Liver (tissue), 9 donors: ENCODE results near the gene WWOX. TPM values are rescaled to one million over a fixed set of nuclear protein-coding genes. Genes with fewer than 3 reads are reported as not detected.
A peak's percentile ranks its signal among the peaks of the same experiment; 100 is the strongest.

ENCODE experiments used
- DNase-seq: peaks from one replicate; pipeline ENCODE4 v3.0.0-alpha.2; 2017; ENCODE audit warnings: low spot score
- H3K27ac ChIP-seq, 2 donors: one replicate each; pipeline ENCODE4 v1.7.0; 2013; ENCODE audit warnings: inconsistent platforms in 2 of 2, low read length in 2 of 2, control low read depth in 1 of 2, low read depth in 1 of 2, mild to moderate bottlenecking in 1 of 2
- H3K27me3 ChIP-seq, 4 donors: one replicate each; pipeline versions ENCODE4 v1.6.1 to v1.7.0; 2013; ENCODE audit warnings: low read length in 3 of 4, inconsistent platforms in 1 of 4, mild to moderate bottlenecking in 1 of 4, moderate library complexity in 1 of 4; ENCODE audit not compliant: control insufficient read depth in 4 of 4, insufficient read depth in 4 of 4
- H3K36me3 ChIP-seq, 4 donors: one replicate each; pipeline versions ENCODE4 v1.6.1 to v1.7.0; 2013; ENCODE audit warnings: low read length in 3 of 4, mild to moderate bottlenecking in 3 of 4, low read depth in 1 of 4, moderate library complexity in 1 of 4; ENCODE audit not compliant: control insufficient read depth in 4 of 4, insufficient read depth in 3 of 4
- H3K4me1 ChIP-seq, 4 donors: one replicate each; pipeline versions ENCODE4 v1.6.1 to v1.7.0; 2013; ENCODE audit warnings: low read length in 3 of 4, mild to moderate bottlenecking in 3 of 4, moderate library complexity in 1 of 4; ENCODE audit not compliant: control insufficient read depth in 4 of 4, insufficient read depth in 4 of 4
- H3K4me3 ChIP-seq, 3 donors: one replicate each; pipeline versions ENCODE4 v1.6.1 to v1.7.0; 2013; ENCODE audit warnings: low read length in 3 of 3, control low read depth in 1 of 3, low read depth in 1 of 3, mild to moderate bottlenecking in 1 of 3
- H3K9ac ChIP-seq, 2 donors: one replicate each; pipeline ENCODE4 v1.7.0; 2013; ENCODE audit warnings: low read length in 2 of 2, mild to moderate bottlenecking in 2 of 2, moderate library complexity in 2 of 2, control low read depth in 1 of 2, low read depth in 1 of 2
- H3K9me3 ChIP-seq, 4 donors: one replicate each; pipeline versions ENCODE4 v1.6.1 to v1.7.0; 2013; ENCODE audit warnings: low read length in 3 of 4; ENCODE audit not compliant: control insufficient read depth in 4 of 4
- ATF3 ChIP-seq: IDR thresholded peaks from 2 replicates; pipeline ENCODE4 v1.6.1; 2016; ENCODE audit warnings: antibody characterized with exemption
- CTCF ChIP-seq: fragments of 150-350 bp; IDR thresholded peaks from 2 replicates; pipeline ENCODE4 v1.5.1; 2017; ENCODE audit warnings: improper control_type of control experiment, low read depth, low read length; ENCODE audit not compliant: missing input control
- EGR1 ChIP-seq, 2 donors: IDR thresholded peaks; 2 replicates each; pipeline ENCODE4 v1.6.1; 2016 to 2018; ENCODE audit warnings: antibody characterized with exemption in 2 of 2, low read depth in 2 of 2
- FOXA1 ChIP-seq: IDR thresholded peaks from 2 replicates; pipeline ENCODE4 v1.6.1; 2016; ENCODE audit warnings: antibody characterized with exemption
- FOXA2 ChIP-seq: IDR thresholded peaks from 2 replicates; pipeline ENCODE4 v1.6.1; 2016; ENCODE audit warnings: antibody characterized with exemption
- GABPA ChIP-seq, 2 donors: IDR thresholded peaks in 1 of 2; conservative IDR thresholded peaks in 1 of 2; 2 replicates each; pipeline ENCODE4 v1.6.1; 2016; ENCODE audit warnings: antibody characterized with exemption in 2 of 2, mild to moderate bottlenecking in 1 of 2, moderate library complexity in 1 of 2
- HNF4A ChIP-seq, 2 donors: conservative IDR thresholded peaks; 2 replicates each; pipeline ENCODE4 v1.6.1; 2016; ENCODE audit warnings: antibody characterized with exemption in 2 of 2, mild to moderate bottlenecking in 2 of 2
- HNF4G ChIP-seq: IDR thresholded peaks from 2 replicates; pipeline ENCODE4 v1.6.1; 2016; ENCODE audit warnings: antibody characterized with exemption
- JUND ChIP-seq, 2 donors: IDR thresholded peaks; 2 replicates each; pipeline ENCODE4 v1.6.1; 2016; ENCODE audit warnings: antibody characterized with exemption in 2 of 2
- MAX ChIP-seq: IDR thresholded peaks from 2 replicates; pipeline ENCODE4 v1.6.1; 2016; ENCODE audit warnings: antibody characterized with exemption
- NR2F2 ChIP-seq: IDR thresholded peaks from 2 replicates; pipeline ENCODE4 v1.6.1; 2016; ENCODE audit warnings: antibody characterized with exemption
- RAD21 ChIP-seq, 2 donors: IDR thresholded peaks; 2 replicates each; pipeline ENCODE4 v1.6.1; 2016; ENCODE audit warnings: antibody characterized with exemption in 2 of 2, mild to moderate bottlenecking in 2 of 2
- REST ChIP-seq: IDR thresholded peaks from 2 replicates; pipeline ENCODE4 v1.6.1; 2016; ENCODE audit warnings: antibody characterized with exemption, mild to moderate bottlenecking
- RXRA ChIP-seq, 2 donors: IDR thresholded peaks; 2 replicates each; pipeline ENCODE4 v1.6.1; 2017 to 2018; ENCODE audit warnings: antibody characterized with exemption in 2 of 2, mild to moderate bottlenecking in 1 of 2
- SP1 ChIP-seq: IDR thresholded peaks from 2 replicates; pipeline ENCODE4 v1.6.1; 2018; ENCODE audit warnings: antibody characterized with exemption, mild to moderate bottlenecking
- TAF1 ChIP-seq: conservative IDR thresholded peaks from 2 replicates; pipeline ENCODE4 v1.6.1; 2016; ENCODE audit warnings: antibody characterized with exemption, mild to moderate bottlenecking
- YY1 ChIP-seq: IDR thresholded peaks from 2 replicates; pipeline ENCODE4 v1.6.1; 2016; ENCODE audit warnings: antibody characterized with exemption, mild to moderate bottlenecking
- ZBTB33 ChIP-seq: IDR thresholded peaks from 2 replicates; pipeline ENCODE4 v1.6.1; 2016; ENCODE audit warnings: antibody characterized with exemption
- WGBS: extraction: QIAGEN DNeasy Blood & Tissue Kit; methylation state at CpG from one replicate; pipeline ENCODE4 v1.1.7; 2013; 5-methylcytosine and 5-hydroxymethylcytosine counted together
- polyA plus RNA-seq, 2 donors: library from polyadenylated mRNA; stranded (reverse) in 1 of 2; unstranded in 1 of 2; fragments of 200-250 nt in 1 of 2; fragments of >200 nt in 1 of 2; fragmentation: Nextera tagmentation in 1 of 2; extraction: Ambion mirVana in 1 of 2; gene quantifications; one replicate each; pipeline versions ENCODE4 v1.2.1 to v1.2.3, GENCODE V29; 2013 to 2015
- total RNA-seq, 2 donors: library from RNA; depleted of rRNA; stranded (reverse); fragments of >200 nt; gene quantifications; one replicate each; pipeline ENCODE4 v1.2.3, GENCODE V29; 2014
- donor health status: healthy.
- donor health status: healthy.
- donor health status: healthy.
- donor health status: healthy.
- donor health status: healthy.

WWOX gene
- total and polyA plus RNA-seq, 4 donors = 9.8 to 46.0 (median 15.3) TPM

GRCh38 chr16:78294538-78295225 is 195.2 kb downstream of the WWOX start:
- Histone ChIP-seq H3K27ac (no peak overlapping the region), H3K4me1 (peaks cover 0 to 25% (median 20%) of the 10 kb centered on the region in 4 donors), H3K27me3 (no peaks in the 10 kb centered on the region), H3K36me3 (no peaks in the 10 kb centered on the region), H3K4me3 (no peak overlapping the region), H3K9ac (no peak overlapping the region), H3K9me3 (no peaks in the 10 kb centered on the region)
- no peak for TF ChIP-seq NR2F2
- TF ChIP-seq HNF4A (conservative IDR thresholded peaks at IDR 0.05) = no peak
- no peak for TF ChIP-seq FOXA1
- no peak for TF ChIP-seq SP1
- TF ChIP-seq ATF3 = no peak
- TF ChIP-seq RAD21 (IDR thresholded peaks at IDR 0.05) = no peak
- no peak for DNase-seq
- WGBS = 98% methylated on average over 4 of the region's 4 CpGs

- TF ChIP-seq HNF4G (peak; percentile 27), MAX (peak; percentile 14), SP1 (peak; percentile 64), RXRA (IDR thresholded peaks at IDR 0.05) (peak; percentile 80 to 83), FOXA2 (peak; percentile 90), FOXA1 (peak; percentile 81), CTCF (no peak), ATF3 (peak; percentile 26), RAD21 (IDR thresholded peaks at IDR 0.05) (peak in 1 of 2 donors; percentile 25), REST (peak; percentile 39), JUND (IDR thresholded peaks at IDR 0.05) (peak in 1 of 2 donors; percentile 57), HNF4A (conservative IDR thresholded peaks at IDR 0.05) (peak; percentile 77 to 82), GABPA (IDR thresholded peaks at IDR 0.05 in 1 of 2, conservative IDR thresholded peaks at IDR 0.05 in 1 of 2) (no peak), TAF1 (no peak), NR2F2 (no peak), ZBTB33 (no peak), EGR1 (IDR thresholded peaks at IDR 0.05; ENCODE audit: low read depth in 2 of 2) (peak; percentile 68 to 73), YY1 (peak; percentile 75)
- no peaks in the 10 kb centered on the region for H3K36me3 ChIP-seq
- H3K27ac ChIP-seq = no peak overlapping the region
- no peaks in the 10 kb centered on the region for H3K27me3 ChIP-seq
- H3K9me3 ChIP-seq = no peaks in the 10 kb centered on the region
- H3K4me1 ChIP-seq = peaks cover 0 to 16% (median 14%) of the 10 kb centered on the region in 4 donors
- no peak overlapping the region for H3K9ac ChIP-seq
- no peak for DNase-seq
- H3K4me3 ChIP-seq = no peak overlapping the region
- 43% methylated on average over 6 of the region's 6 CpGs for WGBS
Observed at GRCh38 chr16:78297066-78297666, 197.7 kb downstream of the WWOX start.
